GM12878 (cell line): Measurements from ENCODE around the gene PLEKHF1. TPM values are rescaled to one million over a fixed set of nuclear protein-coding genes. Genes with fewer than 3 reads are reported as not detected.

ENCODE experiments used
- ATAC-seq: fragments of 200-7000 bp; cut with Tn5 transposase; 3 replicates; pipeline ENCODE4 v1.9.1; 2020; ENCODE audit warnings: mild to moderate bottlenecking, moderate library complexity
- BruUV-seq: library from RNA; stranded (reverse); fragments of 400-500 nt; replicated peaks from 2 replicates; lab custom pipeline; 2021; lab: Mats Ljungman, UMichigan
- CTCF ChIA-PET: fragments of 300-600 bp; sonication (Branson Sonifier 250); formaldehyde crosslinking; extraction: SDS; loops from one replicate; lab custom pipeline; 2021; ENCODE audit warnings: inconsistent platforms; lab: Yijun Ruan, JAX
- POLR2A ChIA-PET: fragments of 350-600 bp; formaldehyde crosslinking; extraction: SDS; loops from one replicate; lab custom pipeline; 2021; ENCODE audit warnings: inconsistent platforms; lab: Charles Lee
- RAD21 ChIA-PET: fragments of 300-600 bp; sonication (Branson Sonifier 250); formaldehyde crosslinking; loops from one replicate; lab custom pipeline; 2023; ENCODE audit warnings: antibody characterized with exemption; ENCODE audit not compliant: unreplicated experiment; lab: Charles Lee
- SMC1A ChIA-PET: fragments of 300-600 bp; sonication (Branson Sonifier 250); formaldehyde crosslinking; loops from one replicate; lab custom pipeline; 2023; ENCODE audit not compliant: unreplicated experiment, uncharacterized antibody; lab: Charles Lee
- DNase-seq: peaks from one replicate; pipeline ENCODE4 v3.0.0-alpha.2; 2011; ENCODE audit warnings: low read depth, low spot score
- FAIRE-seq: peaks from 3 replicates; lab custom pipeline; 2011; peaks lifted over from hg19 to GRCh38; lab: Jason Lieb, UNC
- H2AFZ ChIP-seq: 2 replicates; pipeline ENCODE4 v1.6.0; 2011; ENCODE audit warnings: low read depth, low read length, control low read depth; ENCODE audit not compliant: control insufficient read depth
- H3K27ac ChIP-seq: 2 replicates; pipeline ENCODE4 v1.5.1; 2011; ENCODE audit warnings: control low read depth; ENCODE audit not compliant: control insufficient read depth, insufficient read depth
- H3K27me3 ChIP-seq, 2 experiments: replicated peaks in 1 of 2; 2 replicates each; pipeline versions ENCODE4 v1.6.0 to v1.6.1; 2011; ENCODE audit warnings: low read length in 1 of 2; ENCODE audit not compliant: control insufficient read depth in 2 of 2, insufficient read depth in 2 of 2
- H3K36me3 ChIP-seq, 2 experiments: 2 replicates each; pipeline ENCODE4 v1.5.1; 2011; ENCODE audit warnings: low read length in 1 of 2; ENCODE audit not compliant: control insufficient read depth in 2 of 2, insufficient read depth in 2 of 2
- H3K4me1 ChIP-seq: 2 replicates; pipeline ENCODE4 v1.6.1; 2011; ENCODE audit warnings: mild to moderate bottlenecking, low read length, moderate library complexity, mixed read lengths; ENCODE audit not compliant: control insufficient read depth, insufficient read depth
- H3K4me2 ChIP-seq: 2 replicates; pipeline ENCODE4 v1.6.0; 2011; ENCODE audit warnings: control low read depth; ENCODE audit not compliant: control insufficient read depth, insufficient read depth
- H3K4me3 ChIP-seq: fragments of 200-600 bp; sonication (generic); 2 replicates; pipeline ENCODE4 v1.5.1; 2016
- H3K79me2 ChIP-seq: 2 replicates; pipeline ENCODE4 v1.6.0; 2011; ENCODE audit warnings: low read length; ENCODE audit not compliant: control insufficient read depth, insufficient read depth
- H3K9ac ChIP-seq: 2 replicates; pipeline ENCODE4 v1.8.0; 2011; ENCODE audit warnings: low read length, control low read depth, mixed read lengths; ENCODE audit not compliant: control insufficient read depth, insufficient read depth
- H3K9me3 ChIP-seq: replicated peaks from 3 replicates; pipeline ENCODE4 v1.5.1; 2011; ENCODE audit warnings: mild to moderate bottlenecking, low read length; ENCODE audit not compliant: control insufficient read depth, insufficient read depth
- H4K20me1 ChIP-seq: 2 replicates; pipeline ENCODE4 v1.6.0; 2011; ENCODE audit not compliant: control insufficient read depth, insufficient read depth
- ATF7 ChIP-seq: fragments of 450-650 bp; IDR thresholded peaks from 2 replicates; pipeline ENCODE4 v1.6.1; 2016; ENCODE audit warnings: low read depth, mild to moderate bottlenecking
- CHD2 ChIP-seq: IDR thresholded peaks from 2 replicates; pipeline ENCODE4 v1.6.1; 2011; ENCODE audit warnings: low read depth, low read length, improper control_type of control experiment, borderline replicate concordance
- HDAC6 ChIP-seq: fragments of 200-600 bp; sonication (generic); IDR thresholded peaks from one replicate; pipeline ENCODE4 v1.8.0; 2017; ENCODE audit warnings: antibody characterized with exemption; ENCODE audit not compliant: unreplicated experiment
- HDGF ChIP-seq: fragments of 450-650 bp; IDR thresholded peaks from 2 replicates; pipeline ENCODE4 v1.6.1; 2016; ENCODE audit warnings: antibody characterized with exemption
- KDM1A ChIP-seq: fragments of 200-600 bp; sonication (generic); IDR thresholded peaks from 2 replicates; pipeline ENCODE4 v1.6.1; 2016; ENCODE audit warnings: borderline replicate concordance
- NBN ChIP-seq: fragments of 450-650 bp; IDR thresholded peaks from 2 replicates; pipeline ENCODE4 v1.6.1; 2016
- NFYA ChIP-seq: IDR thresholded peaks from 2 replicates; pipeline ENCODE4 v1.6.1; 2011; ENCODE audit warnings: low read depth, mild to moderate bottlenecking, low read length, improper control_type of control experiment, borderline replicate concordance
- PAX5 ChIP-seq: IDR thresholded peaks from 2 replicates; pipeline ENCODE4 v1.6.1; 2011; ENCODE audit warnings: low read depth, low read length, borderline replicate concordance
- SRF ChIP-seq, 2 experiments: IDR thresholded peaks; 2 replicates each; pipeline ENCODE4 v1.6.1; 2011; ENCODE audit warnings: low read depth in 2 of 2, low read length in 2 of 2, mild to moderate bottlenecking in 1 of 2, moderate library complexity in 1 of 2
- STAT1 ChIP-seq: fragments of 450-650 bp; conservative IDR thresholded peaks from 2 replicates; pipeline ENCODE4 v1.6.1; 2014; ENCODE audit warnings: antibody characterized with exemption, mild to moderate bottlenecking
- WRNIP1 ChIP-seq: IDR thresholded peaks from 2 replicates; pipeline ENCODE4 v1.6.1; 2011; ENCODE audit warnings: low read depth, low read length, improper control_type of control experiment, borderline replicate concordance
- WGBS: methylation state at CpG from one replicate; pipeline ENCODE4 v1.1.6; 2016; ENCODE audit warnings: low lambda C conversion rate; ENCODE audit not compliant: insufficient replicate concordance, insufficient coverage; ENCODE audit errors: missing lambda C conversion rate; 5-methylcytosine and 5-hydroxymethylcytosine counted together
- in situ Hi-C: fragments of 300-500 bp; cut with MboI; formaldehyde crosslinking; loops from 9 replicates; pipeline ENCODE4 v1.14.3; 2018; ENCODE audit warnings: mixed read lengths
- intact Hi-C: fragments of 100-400 bp; cut with micrococcal nuclease; formaldehyde crosslinking; loops from one replicate; pipeline ENCODE4 v1.14.2; 2022; ENCODE audit not compliant: unreplicated experiment
- polyA plus RNA-seq, 11 experiments: library from polyadenylated mRNA; depleted of rRNA in 4 of 11; unstranded in 6 of 11; stranded (reverse) in 5 of 11; fragments of >200 nt; fragmentation: Nextera tagmentation in 4 of 11; fragmentation: Illumina TruSeq in 1 of 11; extraction: Ambion mirVana in 4 of 11; extraction: Trizol in 1 of 11; gene quantifications; 1 replicate in 1 of 11; 2 replicates in 10 of 11; pipeline versions ENCODE4 v1.2.1 to v1.2.3, GENCODE V29; 2011 to 2016; ENCODE audit warnings: inconsistent platforms in 2 of 11, missing spikeins in 2 of 11, low read depth in 1 of 11
- total RNA-seq, 4 experiments: library from RNA; depleted of rRNA in 3 of 4; stranded (reverse); fragments of >200 nt in 3 of 4; fragmentation: Illumina TruSeq in 1 of 4; extraction: Trizol in 1 of 4; gene quantifications; 2 replicates each; pipeline versions ENCODE4 v1.2.1 to v1.2.3, GENCODE V29; 2013 to 2021
- TF ChIP-seq, protein P1 (sequence below): IDR thresholded peaks from 2 replicates; pipeline ENCODE4 v1.6.1; 2012; ENCODE audit warnings: improper control_type of control experiment, low read depth, low read length; ENCODE audit not compliant: insufficient replicate concordance
- TF ChIP-seq, protein P2 (sequence below): fragments of 450-650 bp; formaldehyde crosslinking; IDR thresholded peaks from 2 replicates; pipeline ENCODE4 v1.4.0; 2020; ENCODE audit warnings: mild to moderate bottlenecking, moderate library complexity

The PLEKHF1 gene
- total and polyA plus RNA-seq, 10 of the 15 experiments (the other 5 are each of a cell fraction or from before 2014, with no cell fraction given) = 0.10 to 20.3 (median 15.3) TPM

DNA sequence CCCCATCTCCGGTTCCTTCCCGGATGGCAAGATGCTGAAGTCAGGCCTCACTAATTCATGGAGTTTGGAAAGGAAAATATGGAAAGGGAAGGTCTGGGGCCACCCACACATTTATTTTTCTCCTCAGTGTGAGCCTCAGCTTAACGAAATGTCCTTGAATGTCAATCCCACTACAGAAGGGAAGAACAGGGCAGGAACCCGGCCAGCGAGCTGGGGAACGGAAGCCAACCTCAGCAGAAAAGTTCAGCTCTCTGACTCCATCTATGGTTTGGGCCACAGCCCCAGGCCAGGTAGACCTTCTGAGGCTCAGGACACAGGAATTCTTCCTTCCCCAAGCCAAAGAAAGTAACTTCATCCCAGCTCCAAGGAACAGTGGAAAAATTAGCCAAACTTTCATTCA, 41.4 kb downstream of the PLEKHF1 start:
- Histone ChIP-seq H3K4me2 (no peak overlapping the region), H3K4me3 (no peak overlapping the region), H2AFZ (no peak overlapping the region), H3K9me3 (no peaks in the 10 kb centered on the region), H3K27me3 (no peaks in the 10 kb centered on the region), H4K20me1 (no peaks in the 10 kb centered on the region), H3K4me1 (peaks cover 17% of the 10 kb centered on the region), H3K36me3 (peaks cover 4 to 8% of the 10 kb centered on the region in 2 experiments; a peak in 3 of 4 replicates), H3K79me2 (peaks cover 1% of the 10 kb centered on the region), H3K9ac (no peak overlapping the region), H3K27ac (no peak overlapping the region)
- 100% methylated on average over 6 of the region's 6 CpGs for WGBS
- ATAC-seq = no peak
- no peak for FAIRE-seq
- BruUV-seq = no TSS peak
- SMC1A ChIA-PET = interaction anchor here (1.2 to 2.7 kb wide), 2 partner anchors 10 to 39 kb away, joined by 3 to 6 read pairs; no protein-coding TSS in a partner anchor
- RAD21 ChIA-PET = interaction anchor here (2.1 kb wide), 1 partner anchor 10 kb away, joined by 5 read pairs; no protein-coding TSS in a partner anchor
- DNase-seq = no peak
- intact Hi-C loops = no loop called here
- CTCF ChIA-PET = interaction anchor here (1.0 to 3.3 kb wide), 5 partner anchors 8 to 96 kb away, joined by 3 to 10 read pairs (median 5); partner anchors contain the start of gene C19orf12
- in situ Hi-C loops = loop anchor here (25.0 kb wide), 1 partner anchor 494 kb away; the partner anchor contains the start of gene UQCRFS1
- POLR2A ChIA-PET = no interaction called here
- TF ChIP-seq, protein P1, sequence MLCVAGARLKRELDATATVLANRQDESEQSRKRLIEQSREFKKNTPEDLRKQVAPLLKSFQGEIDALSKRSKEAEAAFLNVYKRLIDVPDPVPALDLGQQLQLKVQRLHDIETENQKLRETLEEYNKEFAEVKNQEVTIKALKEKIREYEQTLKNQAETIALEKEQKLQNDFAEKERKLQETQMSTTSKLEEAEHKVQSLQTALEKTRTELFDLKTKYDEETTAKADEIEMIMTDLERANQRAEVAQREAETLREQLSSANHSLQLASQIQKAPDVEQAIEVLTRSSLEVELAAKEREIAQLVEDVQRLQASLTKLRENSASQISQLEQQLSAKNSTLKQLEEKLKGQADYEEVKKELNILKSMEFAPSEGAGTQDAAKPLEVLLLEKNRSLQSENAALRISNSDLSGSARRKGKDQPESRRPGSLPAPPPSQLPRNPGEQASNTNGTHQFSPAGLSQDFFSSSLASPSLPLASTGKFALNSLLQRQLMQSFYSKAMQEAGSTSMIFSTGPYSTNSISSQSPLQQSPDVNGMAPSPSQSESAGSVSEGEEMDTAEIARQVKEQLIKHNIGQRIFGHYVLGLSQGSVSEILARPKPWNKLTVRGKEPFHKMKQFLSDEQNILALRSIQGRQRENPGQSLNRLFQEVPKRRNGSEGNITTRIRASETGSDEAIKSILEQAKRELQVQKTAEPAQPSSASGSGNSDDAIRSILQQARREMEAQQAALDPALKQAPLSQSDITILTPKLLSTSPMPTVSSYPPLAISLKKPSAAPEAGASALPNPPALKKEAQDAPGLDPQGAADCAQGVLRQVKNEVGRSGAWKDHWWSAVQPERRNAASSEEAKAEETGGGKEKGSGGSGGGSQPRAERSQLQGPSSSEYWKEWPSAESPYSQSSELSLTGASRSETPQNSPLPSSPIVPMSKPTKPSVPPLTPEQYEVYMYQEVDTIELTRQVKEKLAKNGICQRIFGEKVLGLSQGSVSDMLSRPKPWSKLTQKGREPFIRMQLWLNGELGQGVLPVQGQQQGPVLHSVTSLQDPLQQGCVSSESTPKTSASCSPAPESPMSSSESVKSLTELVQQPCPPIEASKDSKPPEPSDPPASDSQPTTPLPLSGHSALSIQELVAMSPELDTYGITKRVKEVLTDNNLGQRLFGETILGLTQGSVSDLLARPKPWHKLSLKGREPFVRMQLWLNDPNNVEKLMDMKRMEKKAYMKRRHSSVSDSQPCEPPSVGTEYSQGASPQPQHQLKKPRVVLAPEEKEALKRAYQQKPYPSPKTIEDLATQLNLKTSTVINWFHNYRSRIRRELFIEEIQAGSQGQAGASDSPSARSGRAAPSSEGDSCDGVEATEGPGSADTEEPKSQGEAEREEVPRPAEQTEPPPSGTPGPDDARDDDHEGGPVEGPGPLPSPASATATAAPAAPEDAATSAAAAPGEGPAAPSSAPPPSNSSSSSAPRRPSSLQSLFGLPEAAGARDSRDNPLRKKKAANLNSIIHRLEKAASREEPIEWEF = no peak
- TF ChIP-seq PAX5 (no peak), NFYA (no peak), STAT1 (no peak), WRNIP1 (no peak), SRF (IDR thresholded peaks at IDR 0.05; ENCODE audit: low read depth in 2 of 2, low read length in 2 of 2) (no peak), HDGF (no peak), ATF7 (no peak), HDAC6 (no peak), KDM1A (no peak), NBN (no peak), CHD2 (no peak)
- TF ChIP-seq, protein P2, sequence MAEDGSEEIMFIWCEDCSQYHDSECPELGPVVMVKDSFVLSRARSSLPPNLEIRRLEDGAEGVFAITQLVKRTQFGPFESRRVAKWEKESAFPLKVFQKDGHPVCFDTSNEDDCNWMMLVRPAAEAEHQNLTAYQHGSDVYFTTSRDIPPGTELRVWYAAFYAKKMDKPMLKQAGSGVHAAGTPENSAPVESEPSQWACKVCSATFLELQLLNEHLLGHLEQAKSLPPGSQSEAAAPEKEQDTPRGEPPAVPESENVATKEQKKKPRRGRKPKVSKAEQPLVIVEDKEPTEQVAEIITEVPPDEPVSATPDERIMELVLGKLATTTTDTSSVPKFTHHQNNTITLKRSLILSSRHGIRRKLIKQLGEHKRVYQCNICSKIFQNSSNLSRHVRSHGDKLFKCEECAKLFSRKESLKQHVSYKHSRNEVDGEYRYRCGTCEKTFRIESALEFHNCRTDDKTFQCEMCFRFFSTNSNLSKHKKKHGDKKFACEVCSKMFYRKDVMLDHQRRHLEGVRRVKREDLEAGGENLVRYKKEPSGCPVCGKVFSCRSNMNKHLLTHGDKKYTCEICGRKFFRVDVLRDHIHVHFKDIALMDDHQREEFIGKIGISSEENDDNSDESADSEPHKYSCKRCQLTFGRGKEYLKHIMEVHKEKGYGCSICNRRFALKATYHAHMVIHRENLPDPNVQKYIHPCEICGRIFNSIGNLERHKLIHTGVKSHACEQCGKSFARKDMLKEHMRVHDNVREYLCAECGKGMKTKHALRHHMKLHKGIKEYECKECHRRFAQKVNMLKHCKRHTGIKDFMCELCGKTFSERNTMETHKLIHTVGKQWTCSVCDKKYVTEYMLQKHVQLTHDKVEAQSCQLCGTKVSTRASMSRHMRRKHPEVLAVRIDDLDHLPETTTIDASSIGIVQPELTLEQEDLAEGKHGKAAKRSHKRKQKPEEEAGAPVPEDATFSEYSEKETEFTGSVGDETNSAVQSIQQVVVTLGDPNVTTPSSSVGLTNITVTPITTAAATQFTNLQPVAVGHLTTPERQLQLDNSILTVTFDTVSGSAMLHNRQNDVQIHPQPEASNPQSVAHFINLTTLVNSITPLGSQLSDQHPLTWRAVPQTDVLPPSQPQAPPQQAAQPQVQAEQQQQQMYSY (CRISPR knock-in tag) = no peak
